Testis (tissue), 3 donors: Measurements from ENCODE around the gene SYNE1. TPM values are rescaled to one million over a fixed set of nuclear protein-coding genes. Genes with fewer than 3 reads are reported as not detected.

Source experiments
- DNase-seq: peaks from one replicate; pipeline ENCODE4 v3.0.0-alpha.2; 2019
- H3K27ac ChIP-seq, 2 donors: fragments of 200-600 bp; sonication (generic); one replicate each; pipeline ENCODE4 v1.5.1; 2019
- H3K27me3 ChIP-seq: fragments of 200-600 bp; sonication (generic); one replicate; pipeline ENCODE4 v1.5.1; 2019
- H3K36me3 ChIP-seq: fragments of 200-600 bp; sonication (generic); one replicate; pipeline ENCODE4 v1.5.1; 2017; ENCODE audit warnings: low read depth; ENCODE audit errors: missing control alignments
- H3K4me1 ChIP-seq: fragments of 200-600 bp; sonication (generic); one replicate; pipeline ENCODE4 v1.5.1; 2019
- H3K4me3 ChIP-seq, 2 donors: fragments of 200-600 bp; sonication (generic); one replicate each; pipeline ENCODE4 v1.5.1; 2017 to 2019
- H3K9me3 ChIP-seq: fragments of 200-600 bp; sonication (generic); one replicate; pipeline ENCODE4 v1.5.1; 2017
- POLR2A ChIP-seq: fragments of 450-650 bp; IDR thresholded peaks from one replicate; pipeline ENCODE4 v1.6.1; 2017; ENCODE audit warnings: antibody characterized with exemption, mild to moderate bottlenecking, moderate library complexity
- WGBS, 2 donors: methylation state at CpG; one replicate each; pipeline ENCODE4 v1.1.5; 2018; 5-methylcytosine and 5-hydroxymethylcytosine counted together
- intact Hi-C: fragments of 100-400 bp; cut with DNase I; formaldehyde crosslinking; loops from one replicate; pipeline ENCODE4 v1.15.1; 2023; ENCODE audit warnings: low total_unique reads
- polyA plus RNA-seq: library from polyadenylated mRNA; stranded (reverse); fragments of 350-450 nt; fragmentation: Illumina TruSeq; extraction: RNeasy Lipid Tissue Mini Kit (QIAGEN cat#74804); gene quantifications from one replicate; pipeline ENCODE4 v1.2.3, GENCODE V29; 2014; ENCODE audit warnings: low read depth, low replicate concordance; ENCODE audit not compliant: insufficient read depth
- total RNA-seq, 2 donors: library from RNA; depleted of rRNA; stranded (reverse); fragments of >200 nt; gene quantifications; one replicate each; pipeline ENCODE4 v1.2.3, GENCODE V29; 2016
- TF ChIP-seq, protein P1 (sequence below), 3 experiments: fragments of 450-650 bp in 2 of 3; fragments of 200-600 bp in 1 of 3; sonication (generic) in 1 of 3; IDR thresholded peaks; one replicate each; pipeline ENCODE4 v1.5.1; 2016 to 2019; ENCODE audit warnings: antibody characterized with exemption in 3 of 3, mild to moderate bottlenecking in 2 of 3, moderate library complexity in 1 of 3

The SYNE1 gene
- total and polyA plus RNA-seq, 3 donors from 2014 or later: 57.2 to 255 (median 228) TPM

DNA sequence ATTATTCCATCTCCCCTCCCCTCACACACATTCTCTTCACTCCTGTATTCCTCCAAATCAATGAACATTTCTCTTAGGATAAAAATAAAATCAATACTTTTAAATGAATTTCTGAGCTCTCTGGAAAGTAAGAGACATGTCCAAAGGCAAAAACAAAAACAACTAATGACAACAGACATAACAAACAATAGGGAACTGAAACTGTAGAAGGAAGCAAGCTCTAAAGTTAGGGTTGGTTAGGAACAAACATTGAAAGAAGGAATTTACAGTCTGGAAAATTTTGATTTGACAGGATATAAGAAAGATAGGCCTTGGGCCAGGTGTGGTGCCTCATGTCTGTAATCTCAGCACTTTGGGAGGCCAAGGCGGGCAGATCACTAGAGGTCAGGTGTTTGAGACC, 43.0 kb upstream of the SYNE1 start:
- TF ChIP-seq, protein P1, sequence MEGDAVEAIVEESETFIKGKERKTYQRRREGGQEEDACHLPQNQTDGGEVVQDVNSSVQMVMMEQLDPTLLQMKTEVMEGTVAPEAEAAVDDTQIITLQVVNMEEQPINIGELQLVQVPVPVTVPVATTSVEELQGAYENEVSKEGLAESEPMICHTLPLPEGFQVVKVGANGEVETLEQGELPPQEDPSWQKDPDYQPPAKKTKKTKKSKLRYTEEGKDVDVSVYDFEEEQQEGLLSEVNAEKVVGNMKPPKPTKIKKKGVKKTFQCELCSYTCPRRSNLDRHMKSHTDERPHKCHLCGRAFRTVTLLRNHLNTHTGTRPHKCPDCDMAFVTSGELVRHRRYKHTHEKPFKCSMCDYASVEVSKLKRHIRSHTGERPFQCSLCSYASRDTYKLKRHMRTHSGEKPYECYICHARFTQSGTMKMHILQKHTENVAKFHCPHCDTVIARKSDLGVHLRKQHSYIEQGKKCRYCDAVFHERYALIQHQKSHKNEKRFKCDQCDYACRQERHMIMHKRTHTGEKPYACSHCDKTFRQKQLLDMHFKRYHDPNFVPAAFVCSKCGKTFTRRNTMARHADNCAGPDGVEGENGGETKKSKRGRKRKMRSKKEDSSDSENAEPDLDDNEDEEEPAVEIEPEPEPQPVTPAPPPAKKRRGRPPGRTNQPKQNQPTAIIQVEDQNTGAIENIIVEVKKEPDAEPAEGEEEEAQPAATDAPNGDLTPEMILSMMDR (IDR thresholded peaks at IDR 0.05): no peak
- TF ChIP-seq POLR2A: no peak
- Histone ChIP-seq H3K27me3 (no peaks in the 10 kb centered on the region), H3K4me1 (no peaks in the 10 kb centered on the region), H3K36me3 (no peaks in the 10 kb centered on the region), H3K27ac (no peak overlapping the region), H3K9me3 (no peaks in the 10 kb centered on the region), H3K4me3 (no peak overlapping the region)
- DNase-seq: no peak
- intact Hi-C loops: no loop called here
- WGBS, 2 donors: 82 to 100% methylated on average over 1 of the region's 1 CpG

DNA sequence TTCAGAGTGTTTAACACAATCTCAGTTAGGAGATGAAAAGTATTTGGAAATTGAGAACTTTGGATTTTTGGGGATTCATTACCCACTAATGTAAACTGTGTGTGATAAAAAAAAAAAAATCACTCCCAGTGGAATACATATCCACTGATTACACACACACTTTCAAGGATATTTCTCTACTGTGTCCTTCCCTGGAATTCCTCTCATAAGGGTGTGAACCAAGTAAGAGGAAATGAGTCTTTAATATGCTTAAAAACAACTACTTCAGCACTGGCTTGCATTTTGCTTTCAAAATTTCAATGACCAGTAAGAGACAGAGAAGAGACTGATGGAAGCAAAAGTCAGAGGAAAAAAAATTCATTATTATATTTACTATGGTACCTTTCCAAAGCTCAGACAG, 36.1 kb upstream of the SYNE1 start:
- intact Hi-C loops: no loop called here

DNA sequence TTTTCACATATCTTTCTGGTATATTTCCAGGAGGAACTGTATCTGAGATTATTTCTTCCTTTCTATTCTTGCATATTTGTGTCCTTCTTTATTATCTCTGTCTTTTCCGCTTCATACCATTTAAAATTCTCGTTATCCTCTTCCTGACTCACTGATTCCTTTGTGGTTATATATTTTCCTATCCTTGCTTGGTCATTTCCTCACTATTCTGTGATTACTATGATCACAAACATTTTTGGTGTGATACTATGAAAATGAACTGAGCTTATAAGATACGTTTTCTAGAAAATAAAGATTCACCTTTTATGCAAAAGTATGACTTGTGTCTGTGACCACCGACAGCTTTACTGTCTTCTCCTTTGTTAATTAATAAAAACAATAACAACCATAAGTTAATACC, 34.0 kb upstream of the SYNE1 start:
- Histone ChIP-seq H3K9me3 (no peaks in the 10 kb centered on the region), H3K4me3 (no peak overlapping the region), H3K27me3 (no peaks in the 10 kb centered on the region), H3K4me1 (no peaks in the 10 kb centered on the region), H3K36me3 (no peaks in the 10 kb centered on the region), H3K27ac (no peak overlapping the region)
- no peak for DNase-seq
- TF ChIP-seq, protein P1 (IDR thresholded peaks at IDR 0.05): no peak
- no peak for TF ChIP-seq POLR2A
- intact Hi-C loops: no loop called here
- 45 to 51% methylated on average over 4 of the region's 4 CpGs for WGBS, 2 donors

More for the DNA sequence above, 36.1 kb upstream of the SYNE1 start:
- H3K9me3 ChIP-seq: no peaks in the 10 kb centered on the region
- DNase-seq: no peak
- no peaks in the 10 kb centered on the region for H3K4me1 ChIP-seq
- no peak overlapping the region for H3K27ac ChIP-seq
- TF ChIP-seq, protein P1 (IDR thresholded peaks at IDR 0.05): no peak
- no peak for TF ChIP-seq POLR2A
- no peaks in the 10 kb centered on the region for H3K36me3 ChIP-seq
- H3K4me3 ChIP-seq: no peak overlapping the region
- H3K27me3 ChIP-seq: no peaks in the 10 kb centered on the region

DNA sequence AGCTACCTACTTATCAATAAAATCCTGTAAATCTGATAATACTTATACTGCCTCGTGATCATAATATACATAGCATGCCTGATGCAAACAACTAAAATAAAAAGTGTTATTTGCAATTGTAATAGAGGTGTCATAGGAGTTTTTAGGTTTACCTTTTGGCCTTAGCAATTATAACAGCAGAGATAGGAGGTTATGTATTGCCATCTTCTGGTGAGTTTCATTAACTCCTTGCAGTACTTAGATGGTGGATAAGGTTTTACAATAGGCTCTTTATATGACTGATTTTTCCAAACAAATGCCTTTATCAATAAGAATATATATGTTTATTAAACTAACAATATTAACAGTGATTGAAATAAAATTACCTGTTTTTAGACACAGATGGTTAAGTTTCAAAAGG, 32.7 kb upstream of the SYNE1 start:
- DNase-seq: no peak
- Histone ChIP-seq H3K27me3 (no peaks in the 10 kb centered on the region), H3K27ac (no peak overlapping the region), H3K9me3 (no peaks in the 10 kb centered on the region), H3K36me3 (no peaks in the 10 kb centered on the region), H3K4me1 (no peaks in the 10 kb centered on the region), H3K4me3 (no peak overlapping the region)
- 54 to 58% methylated on average over 1 of the region's 1 CpG for WGBS, 2 donors
- TF ChIP-seq, protein P1 (IDR thresholded peaks at IDR 0.05): peak in 2 of 3 experiments; percentile 12 to 27
- no peak for TF ChIP-seq POLR2A
- intact Hi-C loops: loop anchor here (10.0 kb wide), 1 partner anchor 115 kb away; no protein-coding TSS in a partner anchor

DNA sequence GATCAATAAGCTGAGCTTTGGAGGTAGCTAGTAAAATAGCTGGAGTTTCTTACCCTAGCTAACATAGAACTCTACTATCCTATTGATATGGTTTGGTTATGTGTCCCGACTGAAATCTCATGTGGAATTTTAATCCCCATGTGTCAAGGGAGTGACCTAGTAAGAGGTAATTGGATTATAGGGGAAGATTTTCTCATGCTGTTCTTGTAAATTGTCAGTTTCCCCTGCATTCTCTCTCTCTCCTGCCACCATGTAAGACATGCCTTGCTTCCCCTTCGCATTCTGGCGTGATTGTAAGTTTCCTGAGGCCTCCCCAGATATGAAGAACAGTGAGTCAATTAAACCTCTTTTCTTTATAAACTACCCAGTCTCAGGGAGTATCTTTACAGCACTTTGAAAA, 24.6 kb upstream of the SYNE1 start:
- no peak for TF ChIP-seq POLR2A
- TF ChIP-seq, protein P1 (IDR thresholded peaks at IDR 0.05): no peak
- 86 to 95% methylated on average over 3 of the region's 3 CpGs for WGBS, 2 donors
- intact Hi-C loops: loop anchor here (10.0 kb wide), 1 partner anchor 107 kb away; no protein-coding TSS in a partner anchor
- H3K27ac ChIP-seq: no peak overlapping the region
- no peaks in the 10 kb centered on the region for H3K36me3 ChIP-seq
- no peaks in the 10 kb centered on the region for H3K4me1 ChIP-seq
- no peak overlapping the region for H3K4me3 ChIP-seq
- no peak for DNase-seq
- H3K9me3 ChIP-seq: no peaks in the 10 kb centered on the region
- no peaks in the 10 kb centered on the region for H3K27me3 ChIP-seq
